ENCODE measurements around the gene SSTR5.

Gene SSTR5

GRCh38 chr16:1034230-1035065 lies 38.1 kb upstream of the SSTR5 start:
- no peak overlapping the region for H3K4me3 Mint-ChIP-seq
- no peaks in the 10 kb centered on the region for H3K36me3 Mint-ChIP-seq (ENCODE audit: low read depth)
- H3K9me3 Mint-ChIP-seq = no peaks in the 10 kb centered on the region
- ATAC-seq (no peak), DNase-seq (no peak)
- H3K27ac Mint-ChIP-seq = no peak overlapping the region
- H3K27me3 Mint-ChIP-seq = peaks cover 6% of the 10 kb centered on the region
- H3K4me1 Mint-ChIP-seq = no peaks in the 10 kb centered on the region

- ATAC-seq = no peak
- no peaks in the 10 kb centered on the region for H3K4me1 Mint-ChIP-seq
- no peaks in the 10 kb centered on the region for H3K36me3 Mint-ChIP-seq (ENCODE audit: low read depth)
- no peak for DNase-seq
- H3K9me3 Mint-ChIP-seq = no peaks in the 10 kb centered on the region
- H3K4me3 Mint-ChIP-seq = no peak overlapping the region
- no peak overlapping the region for H3K27ac Mint-ChIP-seq
- no peaks in the 10 kb centered on the region for H3K27me3 Mint-ChIP-seq
Observed at GRCh38 chr16:1035066-1035415, 37.5 kb upstream of the SSTR5 start.

- Mint-ChIP-seq H3K4me1 (no peaks in the 10 kb centered on the region), H3K36me3 (ENCODE audit: low read depth) (no peaks in the 10 kb centered on the region), H3K4me3 (no peak overlapping the region), H3K27me3 (no peaks in the 10 kb centered on the region), H3K9me3 (no peaks in the 10 kb centered on the region), H3K27ac (no peak overlapping the region)
- DNase-seq (no peak), ATAC-seq (no peak)
Observed at GRCh38 chr16:1036166-1036565, 36.4 kb upstream of the SSTR5 start.

- no peaks in the 10 kb centered on the region for H3K36me3 Mint-ChIP-seq (ENCODE audit: low read depth)
- H3K4me3 Mint-ChIP-seq = no peak overlapping the region
- H3K27me3 Mint-ChIP-seq = no peaks in the 10 kb centered on the region
- H3K27ac Mint-ChIP-seq = no peak overlapping the region
- H3K4me1 Mint-ChIP-seq = no peaks in the 10 kb centered on the region
- DNase-seq (no peak), ATAC-seq (peak; percentile 29)
- H3K9me3 Mint-ChIP-seq = no peaks in the 10 kb centered on the region
Observed at GRCh38 chr16:1036726-1037393, 35.7 kb upstream of the SSTR5 start.

- DNase-seq = no peak
- Mint-ChIP-seq H3K4me3 (no peak overlapping the region), H3K36me3 (ENCODE audit: low read depth) (no peaks in the 10 kb centered on the region), H3K9me3 (no peaks in the 10 kb centered on the region), H3K27ac (no peak overlapping the region), H3K4me1 (no peaks in the 10 kb centered on the region), H3K27me3 (no peaks in the 10 kb centered on the region)
- ATAC-seq = no peak
Observed at GRCh38 chr16:1037394-1038257, 34.9 kb upstream of the SSTR5 start.

DNA sequence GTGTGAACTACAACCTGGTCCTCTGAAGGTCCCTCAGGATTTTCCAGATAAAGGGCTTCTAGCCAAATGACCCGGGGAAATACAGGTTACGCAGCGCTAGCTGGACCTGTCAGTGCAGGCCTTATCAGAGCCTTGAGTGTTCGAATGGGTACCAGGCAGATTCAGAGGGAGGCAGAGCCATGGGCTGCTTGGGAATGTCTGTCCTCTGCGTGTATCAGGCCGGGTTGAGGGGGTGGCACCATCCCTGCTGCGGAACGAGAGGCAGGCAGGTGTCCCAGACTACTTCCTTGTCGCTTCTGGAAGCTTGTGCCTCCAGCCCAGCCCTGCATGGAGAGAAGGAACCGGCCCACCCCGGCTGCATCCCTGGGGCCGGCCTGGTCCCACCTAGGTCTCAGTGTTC lies 33.6 kb upstream of the SSTR5 start:
- Mint-ChIP-seq H3K27ac (no peak overlapping the region), H3K36me3 (ENCODE audit: low read depth) (no peaks in the 10 kb centered on the region), H3K27me3 (no peaks in the 10 kb centered on the region), H3K4me3 (no peak overlapping the region), H3K9me3 (no peaks in the 10 kb centered on the region), H3K4me1 (no peaks in the 10 kb centered on the region)
- ATAC-seq = no peak
- DNase-seq = no peak

GRCh38 chr16:1039762-1040161 lies 32.8 kb upstream of the SSTR5 start:
- no peaks in the 10 kb centered on the region for H3K9me3 Mint-ChIP-seq
- H3K36me3 Mint-ChIP-seq (ENCODE audit: low read depth) = no peaks in the 10 kb centered on the region
- H3K4me3 Mint-ChIP-seq = no peak overlapping the region

DNA sequence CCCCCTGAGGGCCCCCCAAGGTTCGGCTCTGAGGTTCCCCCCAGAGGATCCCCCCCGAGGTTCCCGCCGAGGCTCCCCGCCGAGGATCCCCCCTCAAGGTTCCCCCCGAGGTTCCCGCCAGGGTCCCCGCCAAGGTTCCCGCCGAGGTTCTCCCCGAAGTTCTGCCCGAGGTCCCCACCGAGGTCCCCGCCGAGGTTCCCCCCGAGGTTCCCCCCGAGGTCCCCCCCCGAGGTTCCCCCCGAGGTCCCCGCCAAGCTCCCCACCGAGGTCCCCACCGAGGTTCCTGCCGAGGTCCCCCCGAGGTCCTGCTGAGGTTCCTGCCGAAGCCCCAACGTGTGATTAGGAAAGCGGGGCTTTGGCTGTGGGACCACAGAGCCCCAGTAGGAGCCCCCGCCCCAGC lies 32.2 kb upstream of the SSTR5 start:
- Mint-ChIP-seq H3K27me3 (no peaks in the 10 kb centered on the region), H3K4me1 (no peaks in the 10 kb centered on the region), H3K9me3 (no peaks in the 10 kb centered on the region), H3K27ac (no peak overlapping the region), H3K4me3 (no peak overlapping the region), H3K36me3 (ENCODE audit: low read depth) (no peaks in the 10 kb centered on the region)
- DNase-seq (no peak), ATAC-seq (no peak)

More at GRCh38 chr16:1039762-1040161, 32.8 kb upstream of the SSTR5 start:
- H3K27me3 Mint-ChIP-seq = no peaks in the 10 kb centered on the region
- no peaks in the 10 kb centered on the region for H3K4me1 Mint-ChIP-seq
- no peak for DNase-seq
- no peak overlapping the region for H3K27ac Mint-ChIP-seq
- ATAC-seq = no peak

- Mint-ChIP-seq H3K36me3 (ENCODE audit: low read depth) (no peaks in the 10 kb centered on the region), H3K4me1 (no peaks in the 10 kb centered on the region), H3K4me3 (no peak overlapping the region), H3K27ac (no peak overlapping the region), H3K27me3 (no peaks in the 10 kb centered on the region), H3K9me3 (no peaks in the 10 kb centered on the region)
- ATAC-seq (no peak), DNase-seq (no peak)
Observed at GRCh38 chr16:1042049-1042744, 30.4 kb upstream of the SSTR5 start.

DNA sequence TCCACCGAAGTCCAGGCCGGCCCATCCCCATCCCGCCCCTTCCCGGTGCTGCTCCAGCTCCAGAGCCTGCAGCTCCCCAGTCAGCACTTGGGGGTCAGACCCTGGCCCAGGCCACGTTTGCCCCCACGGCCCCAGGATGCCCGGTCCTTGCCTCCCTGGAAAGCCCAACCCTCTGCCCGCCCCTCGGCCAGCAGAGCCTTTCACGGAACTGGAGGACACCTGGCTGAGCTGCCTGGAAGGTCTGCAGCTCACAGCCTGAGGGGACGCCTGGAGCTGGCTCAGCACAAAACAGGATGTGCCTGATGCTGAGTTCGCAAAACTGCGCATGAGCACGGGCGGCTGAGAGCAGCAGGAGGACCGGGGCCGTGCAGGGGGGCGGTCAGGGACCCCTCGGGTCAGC lies 29.7 kb upstream of the SSTR5 start:
- DNase-seq (no peak), ATAC-seq (no peak)
- Mint-ChIP-seq H3K9me3 (no peaks in the 10 kb centered on the region), H3K27me3 (no peaks in the 10 kb centered on the region), H3K36me3 (ENCODE audit: low read depth) (no peaks in the 10 kb centered on the region), H3K4me1 (no peaks in the 10 kb centered on the region), H3K4me3 (no peak overlapping the region), H3K27ac (no peak overlapping the region)

GRCh38 chr16:1043881-1044451 lies 28.6 kb upstream of the SSTR5 start:
- H3K27ac Mint-ChIP-seq = no peak overlapping the region
- no peaks in the 10 kb centered on the region for H3K36me3 Mint-ChIP-seq (ENCODE audit: low read depth)
- no peaks in the 10 kb centered on the region for H3K27me3 Mint-ChIP-seq
- H3K9me3 Mint-ChIP-seq = no peaks in the 10 kb centered on the region
- no peak overlapping the region for H3K4me3 Mint-ChIP-seq
- no peaks in the 10 kb centered on the region for H3K4me1 Mint-ChIP-seq
- ATAC-seq = no peak
- DNase-seq = no peak

DNA sequence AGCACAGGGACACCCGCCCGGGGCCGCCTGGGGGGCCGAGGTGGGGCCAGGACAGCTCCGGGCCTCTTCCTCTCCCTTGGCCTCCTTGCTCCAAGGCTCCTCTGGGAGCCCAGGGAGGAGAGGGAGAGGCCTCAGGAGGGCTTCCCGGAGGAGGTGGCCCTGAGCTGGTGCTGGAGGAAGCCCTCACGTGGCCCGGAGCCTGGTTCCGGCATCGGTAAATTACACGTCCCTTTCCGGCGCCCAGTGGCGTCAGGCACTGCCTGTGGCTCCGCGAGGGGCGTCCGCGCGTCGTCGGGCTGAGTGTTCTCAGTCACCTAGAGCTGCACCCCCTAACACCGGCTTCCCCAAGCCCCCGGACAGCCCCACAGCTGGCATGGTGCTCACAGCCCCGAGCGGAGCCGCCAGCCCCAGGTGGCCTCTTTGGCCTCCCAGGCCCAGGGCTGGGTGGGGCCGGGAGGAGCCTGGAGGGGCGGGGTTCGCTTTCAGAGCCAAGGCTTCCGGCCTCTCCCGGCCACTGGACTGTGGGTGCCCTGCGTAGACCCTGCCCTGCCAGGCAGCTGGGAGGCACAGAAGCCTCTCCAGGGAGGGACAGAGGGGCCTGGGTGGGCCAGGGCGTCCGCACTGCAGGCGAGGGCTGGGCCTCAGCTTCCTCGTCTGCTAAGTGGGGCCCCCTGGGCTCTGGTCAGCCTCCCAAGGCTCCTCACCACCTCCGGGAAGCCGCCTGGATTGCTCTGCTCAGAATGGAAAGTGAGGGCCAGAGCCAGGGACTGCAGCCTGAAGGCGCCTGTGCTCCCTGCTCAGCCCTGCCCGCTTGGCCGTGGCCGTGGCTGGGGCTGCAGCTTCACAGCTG lies 27.9 kb upstream of the SSTR5 start:
- Mint-ChIP-seq H3K9me3 (no peaks in the 10 kb centered on the region), H3K4me1 (no peaks in the 10 kb centered on the region), H3K27ac (no peak overlapping the region), H3K27me3 (no peaks in the 10 kb centered on the region), H3K4me3 (no peak overlapping the region), H3K36me3 (ENCODE audit: low read depth) (no peaks in the 10 kb centered on the region)
- ATAC-seq = no peak
- no peak for DNase-seq

GRCh38 chr16:1045310-1045992 lies 27.1 kb upstream of the SSTR5 start:
- Mint-ChIP-seq H3K27ac (no peak overlapping the region), H3K4me1 (no peaks in the 10 kb centered on the region), H3K4me3 (no peak overlapping the region), H3K36me3 (ENCODE audit: low read depth) (no peaks in the 10 kb centered on the region), H3K27me3 (no peaks in the 10 kb centered on the region), H3K9me3 (no peaks in the 10 kb centered on the region)
- DNase-seq = no peak
- no peak for ATAC-seq

All from activated naive CD8-positive, alpha-beta T cell treated with anti-CD3 and anti-CD28 coated beads, Interleukin-2, amount 50 U/mL, for 24 hours (primary cell).